CD4-positive, alpha-beta T cell treated with Interleukin-10 for 1 hour (primary cell): ENCODE data around the gene TECR.
A peak's percentile ranks its signal among the peaks of the same experiment; 100 is the strongest.
"Not testable (repeated sequence)": the region's sequence is repeated elsewhere in the genome, so short reads cannot be mapped to it uniquely, and the experiment has no call there.

ENCODE experiments used
- DNase-seq: peaks from one replicate; pipeline ENCODE4 v3.0.0-alpha.2; 2020

The TECR gene

GRCh38 chr19:14540741-14541525 lies 11.5 kb downstream of the TECR start:
- DNase-seq = no peak

GRCh38 chr19:14541979-14542378 lies 12.6 kb downstream of the TECR start:
- not testable (repeated sequence) for DNase-seq

GRCh38 chr19:14542711-14543328 lies 13.4 kb downstream of the TECR start:
- no peak for DNase-seq

- no peak for DNase-seq
Observed at GRCh38 chr19:14544047-14544446, 14.7 kb downstream of the TECR start.

GRCh38 chr19:14544977-14545715 lies 15.8 kb downstream of the TECR start:
- no peak for DNase-seq

- DNase-seq = no peak
Observed at GRCh38 chr19:14545716-14546082, 16.3 kb downstream of the TECR start.

- no peak for DNase-seq
Observed at GRCh38 chr19:14550201-14550754, 20.9 kb downstream of the TECR start.

- peak; percentile 85 for DNase-seq
Observed at GRCh38 chr19:14551134-14552005, 22.0 kb downstream of the TECR start.

- not testable (repeated sequence) for DNase-seq
Observed at GRCh38 chr19:14552006-14552360, 22.6 kb downstream of the TECR start.

GRCh38 chr19:14553042-14553938 lies 23.9 kb downstream of the TECR start:
- DNase-seq = no peak

- no peak for DNase-seq
Observed at GRCh38 chr19:14553939-14554243, 24.5 kb downstream of the TECR start.

- no peak for DNase-seq
Observed at GRCh38 chr19:14554382-14554812, 25.0 kb downstream of the TECR start.

GRCh38 chr19:14555918-14556661 lies 26.7 kb downstream of the TECR start:
- DNase-seq = no peak

GRCh38 chr19:14556662-14557188 lies 27.3 kb downstream of the TECR start:
- DNase-seq = peak; percentile 75

- no peak for DNase-seq
Observed at GRCh38 chr19:14558370-14559066, 29.1 kb downstream of the TECR start.

- DNase-seq = no peak
Observed at GRCh38 chr19:14559916-14560775, 30.8 kb downstream of the TECR start.

GRCh38 chr19:14560776-14561108 lies 31.3 kb downstream of the TECR start:
- no peak for DNase-seq

GRCh38 chr19:14561249-14561648 lies 31.9 kb downstream of the TECR start:
- no peak for DNase-seq

GRCh38 chr19:14561847-14562351 lies 32.5 kb downstream of the TECR start:
- peak; percentile 41 for DNase-seq
